IMR-90 (cell line): ENCODE measurements around the gene CCDC171. TPM values are rescaled to one million over a fixed set of nuclear protein-coding genes. Genes with fewer than 3 reads are reported as not detected.

Source experiments
- ATAC-seq: fragments of 200-7000 bp; cut with Tn5 transposase; 2 replicates; pipeline ENCODE4 v1.9.1; 2020; ENCODE audit warnings: low read depth, mild to moderate bottlenecking, moderate library complexity
- BruUV-seq: library from RNA; stranded (reverse); fragments of 400-500 nt; replicated peaks from 2 replicates; lab custom pipeline; 2021; lab: Mats Ljungman, UMichigan
- CTCF ChIA-PET: fragments of 300-600 bp; formaldehyde crosslinking; extraction: SDS; loops from one replicate; lab custom pipeline; 2021; ENCODE audit warnings: antibody characterized with exemption; lab: Yijun Ruan, JAX
- POLR2A ChIA-PET: fragments of 300-600 bp; sonication (Branson Sonifier 250); formaldehyde crosslinking; loops from one replicate; lab custom pipeline; 2022; ENCODE audit warnings: antibody characterized with exemption; ENCODE audit not compliant: unreplicated experiment; lab: Charles Lee
- DNase-seq: peaks from one replicate; pipeline ENCODE4 v3.0.0; 2013
- H2AFZ ChIP-seq: replicated peaks from 2 replicates; pipeline ENCODE3; 2013; ENCODE audit warnings: low read length, mild to moderate bottlenecking; ENCODE audit not compliant: poor library complexity
- H2AK5ac ChIP-seq: 2 replicates; pipeline ENCODE4 v1.6.1; 2013; ENCODE audit warnings: low read depth, low read length, inconsistent platforms
- H2AK9ac ChIP-seq: replicated peaks from 2 replicates; pipeline ENCODE3; 2013; ENCODE audit warnings: mild to moderate bottlenecking, low read depth, low read length, moderate library complexity; ENCODE audit not compliant: poor library complexity
- H2BK120ac ChIP-seq: 2 replicates; pipeline ENCODE4 v1.6.1; 2013; ENCODE audit warnings: low read depth, low read length, inconsistent platforms
- H2BK15ac ChIP-seq: 3 replicates; pipeline ENCODE4 v1.6.1; 2013; ENCODE audit warnings: low read depth, low read length, inconsistent platforms
- H2BK20ac ChIP-seq: 2 replicates; pipeline ENCODE4 v1.6.1; 2013; ENCODE audit warnings: low read depth, mild to moderate bottlenecking, inconsistent platforms, low read length, moderate library complexity
- H2BK5ac ChIP-seq: 2 replicates; pipeline ENCODE4 v1.6.1; 2013; ENCODE audit warnings: mild to moderate bottlenecking, low read depth, low read length, inconsistent platforms; ENCODE audit not compliant: poor library complexity, severe bottlenecking
- H3K14ac ChIP-seq: replicated peaks from 2 replicates; pipeline ENCODE4 v1.6.1; 2013; ENCODE audit warnings: low read depth, low read length, inconsistent platforms
- H3K18ac ChIP-seq: 2 replicates; pipeline ENCODE4 v1.6.1; 2013; ENCODE audit warnings: low read depth, low read length, control low read depth
- H3K23ac ChIP-seq: 2 replicates; pipeline ENCODE4 v1.6.1; 2013; ENCODE audit warnings: low read depth, low read length, inconsistent platforms
- H3K27ac ChIP-seq: 2 replicates; pipeline ENCODE4 v1.5.1; 2013; ENCODE audit warnings: mild to moderate bottlenecking, control low read depth, low read length; ENCODE audit not compliant: insufficient read depth
- H3K27me3 ChIP-seq: 2 replicates; pipeline ENCODE4 v1.6.1; 2013; ENCODE audit warnings: low read length; ENCODE audit not compliant: control insufficient read depth, insufficient read depth
- H3K36me3 ChIP-seq: 2 replicates; pipeline ENCODE4 v1.6.1; 2013; ENCODE audit warnings: low read length, mixed read lengths; ENCODE audit not compliant: control insufficient read depth, insufficient read depth
- H3K4ac ChIP-seq: 2 replicates; pipeline ENCODE4 v1.6.1; 2013; ENCODE audit warnings: low read depth, low read length, inconsistent platforms
- H3K4me1 ChIP-seq: 2 replicates; pipeline ENCODE4 v1.6.1; 2013; ENCODE audit warnings: low read length, mixed read lengths; ENCODE audit not compliant: control insufficient read depth, insufficient read depth
- H3K4me2 ChIP-seq: 2 replicates; pipeline ENCODE4 v1.6.1; 2013; ENCODE audit warnings: low read depth, mild to moderate bottlenecking, control low read depth, low read length, moderate library complexity
- H3K4me3 ChIP-seq: 2 replicates; pipeline ENCODE4 v1.5.1; 2013; ENCODE audit warnings: low read depth, mild to moderate bottlenecking, control low read depth, low read length, moderate library complexity; ENCODE audit not compliant: insufficient read depth
- H3K56ac ChIP-seq: 2 replicates; pipeline ENCODE4 v1.6.1; 2013; ENCODE audit warnings: low read length, inconsistent platforms; ENCODE audit not compliant: insufficient read depth; ENCODE audit errors: extremely low read depth
- H3K79me1 ChIP-seq, 2 experiments: 2 replicates each; pipeline ENCODE4 v1.6.1; 2013; ENCODE audit warnings: low read length in 2 of 2, inconsistent platforms in 1 of 2, low read depth in 1 of 2
- H3K9ac ChIP-seq: 2 replicates; pipeline ENCODE4 v1.6.1; 2013; ENCODE audit warnings: low read depth, low read length, control low read depth
- H3K9me1 ChIP-seq: 2 replicates; pipeline ENCODE4 v1.6.1; 2013; ENCODE audit warnings: low read length, inconsistent platforms; ENCODE audit not compliant: insufficient read depth
- H3K9me3 ChIP-seq: 2 replicates; pipeline ENCODE4 v1.6.1; 2013; ENCODE audit warnings: low read length; ENCODE audit not compliant: control insufficient read depth, insufficient read depth
- H4K20me1 ChIP-seq: 2 replicates; pipeline ENCODE4 v1.6.1; 2013; ENCODE audit warnings: low read length, inconsistent platforms; ENCODE audit not compliant: insufficient read depth
- H4K5ac ChIP-seq: 2 replicates; pipeline ENCODE4 v1.6.1; 2013; ENCODE audit warnings: mild to moderate bottlenecking, low read depth, low read length, control low read depth
- H4K8ac ChIP-seq, 2 experiments: 2 replicates each; pipeline ENCODE4 v1.6.1; 2013; ENCODE audit warnings: low read depth in 2 of 2, low read length in 2 of 2, control low read depth in 1 of 2, inconsistent platforms in 1 of 2
- H4K91ac ChIP-seq: 2 replicates; pipeline ENCODE4 v1.6.1; 2013; ENCODE audit warnings: low read depth, low read length, inconsistent platforms; ENCODE audit not compliant: insufficient read depth
- BHLHE40 ChIP-seq: fragments of 150-350 bp; IDR thresholded peaks from 2 replicates; pipeline ENCODE4 v1.6.1; 2016; ENCODE audit warnings: mild to moderate bottlenecking, low read depth, low read length
- CEBPB ChIP-seq: IDR thresholded peaks from 2 replicates; pipeline ENCODE4 v1.6.1; 2012; ENCODE audit warnings: low read depth, low read length, improper control_type of control experiment
- CHD1 ChIP-seq: IDR thresholded peaks from 2 replicates; pipeline ENCODE4 v1.6.1; 2012; ENCODE audit warnings: low read depth, low read length, improper control_type of control experiment
- FOS ChIP-seq: fragments of 150-350 bp; IDR thresholded peaks from 2 replicates; pipeline ENCODE4 v1.6.1; 2016; ENCODE audit warnings: low read depth, low read length
- MAFK ChIP-seq: IDR thresholded peaks from 2 replicates; pipeline ENCODE4 v1.6.1; 2012; ENCODE audit warnings: low read depth, low read length, improper control_type of control experiment
- MAZ ChIP-seq: IDR thresholded peaks from 2 replicates; pipeline ENCODE4 v1.6.1; 2012; ENCODE audit warnings: low read depth, mild to moderate bottlenecking, low read length, improper control_type of control experiment, moderate library complexity, borderline replicate concordance
- POLR2A ChIP-seq: IDR thresholded peaks from 2 replicates; pipeline ENCODE4 v1.6.1; 2012; ENCODE audit warnings: mild to moderate bottlenecking, low read depth, low read length
- RAD21 ChIP-seq: IDR thresholded peaks from 2 replicates; pipeline ENCODE4 v1.6.1; 2012; ENCODE audit warnings: low read length, improper control_type of control experiment
- RCOR1 ChIP-seq: IDR thresholded peaks from 2 replicates; pipeline ENCODE4 v1.6.1; 2012; ENCODE audit warnings: mild to moderate bottlenecking, low read length, improper control_type of control experiment; ENCODE audit not compliant: insufficient replicate concordance
- SMC3 ChIP-seq: fragments of 150-350 bp; IDR thresholded peaks from 2 replicates; pipeline ENCODE4 v1.6.1; 2016; ENCODE audit warnings: low read depth, mild to moderate bottlenecking, antibody characterized with exemption, low read length, moderate library complexity
- WGBS, 2 experiments: methylation state at CpG; one replicate each; pipeline versions ENCODE4 v1.1.5 to v1.1.7; 2013; ENCODE audit warnings: missing lambda C conversion rate in 2 of 2; ENCODE audit not compliant: insufficient read length in 1 of 2; ENCODE audit errors: extremely low coverage in 2 of 2; 5-methylcytosine and 5-hydroxymethylcytosine counted together
- dilution Hi-C: fragments of 300-500 bp; cut with HindIII; formaldehyde crosslinking; loops from one replicate; pipeline ENCODE4 v1.14.3; 2018; ENCODE audit warnings: low sequenced_read_pairs; ENCODE audit not compliant: unreplicated experiment
- in situ Hi-C: fragments of 300-500 bp; cut with MboI; formaldehyde crosslinking; loops from 3 replicates; pipeline ENCODE4 v1.14.3; 2019; ENCODE audit warnings: low sequenced_read_pairs, inconsistent platforms, mixed read lengths
- intact Hi-C: fragments of 100-400 bp; cut with micrococcal nuclease; formaldehyde crosslinking; loops from 2 replicates; pipeline ENCODE4 v1.10.0; 2022
- polyA plus RNA-seq, 3 experiments: library from polyadenylated mRNA; depleted of rRNA; stranded (reverse); fragments of >200 nt; gene quantifications; 2 replicates each; pipeline ENCODE4 v1.2.3, GENCODE V29; 2012; ENCODE audit warnings: low replicate concordance in 1 of 3
- total RNA-seq: library from RNA; depleted of rRNA; stranded (reverse); fragments of >200 nt; gene quantifications from 2 replicates; pipeline ENCODE4 v1.2.3, GENCODE V29; 2012
- TF ChIP-seq, protein P1 (sequence below): fragments of 150-350 bp; IDR thresholded peaks from 2 replicates; pipeline ENCODE4 v1.6.1; 2016; ENCODE audit warnings: low read depth, mild to moderate bottlenecking, low read length, moderate library complexity, borderline replicate concordance
- TF ChIP-seq, protein P2 (sequence below): fragments of 150-350 bp; IDR thresholded peaks from 2 replicates; pipeline ENCODE4 v1.6.1; 2017; ENCODE audit warnings: mild to moderate bottlenecking, antibody characterized with exemption, low read length, low read depth

The CCDC171 gene
- total and polyA plus RNA-seq, 2 of the 4 experiments (the other 2 are of a cell fraction) = 0.63 to 2.2 TPM

- dilution Hi-C loops = no loop called here
- H2AK9ac ChIP-seq = no peak overlapping the region
- H2AFZ ChIP-seq = no peak overlapping the region
Observed at GRCh38 chr9:15846611-15847010, 293.8 kb downstream of the CCDC171 start.

More at GRCh38 chr9:15846611-15847010, 293.8 kb downstream of the CCDC171 start:
- Histone ChIP-seq H3K4ac (no peak overlapping the region), H4K20me1 (no peaks in the 10 kb centered on the region), H3K4me1 (no peaks in the 10 kb centered on the region), H3K9me3 (no peaks in the 10 kb centered on the region), H3K56ac (no peak overlapping the region), H2AK5ac (no peak overlapping the region), H3K4me3 (no peak overlapping the region), H3K9me1 (no peaks in the 10 kb centered on the region), H3K23ac (no peak overlapping the region), H3K9ac (no peak overlapping the region), H4K5ac (no peak overlapping the region), H3K18ac (no peak overlapping the region), H3K14ac (no peak overlapping the region; the same call in 1 of the 2 replicates), H3K36me3 (no peaks in the 10 kb centered on the region), H4K8ac (no peak overlapping the region), H2BK20ac (no peak overlapping the region), H3K27ac (no peak overlapping the region), H2BK15ac (no peak overlapping the region; the same call in 2 of the 3 replicates), H2BK5ac (no peak overlapping the region), H4K91ac (no peak overlapping the region), H3K27me3 (no peaks in the 10 kb centered on the region), H3K4me2 (no peak overlapping the region), H2BK120ac (no peak overlapping the region), H3K79me1 (no peaks in the 10 kb centered on the region)
- intact Hi-C loops = no loop called here
- ATAC-seq (no peak), DNase-seq (no peak)
- POLR2A ChIA-PET = no interaction called here
- BruUV-seq = no TSS peak
- TF ChIP-seq MAZ (no peak), RCOR1 (no peak), MAFK (no peak), SMC3 (no peak), RAD21 (no peak), CHD1 (no peak), FOS (no peak), BHLHE40 (no peak), POLR2A (no peak), CEBPB (no peak)
- TF ChIP-seq, protein P1, sequence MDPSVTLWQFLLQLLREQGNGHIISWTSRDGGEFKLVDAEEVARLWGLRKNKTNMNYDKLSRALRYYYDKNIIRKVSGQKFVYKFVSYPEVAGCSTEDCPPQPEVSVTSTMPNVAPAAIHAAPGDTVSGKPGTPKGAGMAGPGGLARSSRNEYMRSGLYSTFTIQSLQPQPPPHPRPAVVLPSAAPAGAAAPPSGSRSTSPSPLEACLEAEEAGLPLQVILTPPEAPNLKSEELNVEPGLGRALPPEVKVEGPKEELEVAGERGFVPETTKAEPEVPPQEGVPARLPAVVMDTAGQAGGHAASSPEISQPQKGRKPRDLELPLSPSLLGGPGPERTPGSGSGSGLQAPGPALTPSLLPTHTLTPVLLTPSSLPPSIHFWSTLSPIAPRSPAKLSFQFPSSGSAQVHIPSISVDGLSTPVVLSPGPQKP = no peak
- TF ChIP-seq, protein P2, sequence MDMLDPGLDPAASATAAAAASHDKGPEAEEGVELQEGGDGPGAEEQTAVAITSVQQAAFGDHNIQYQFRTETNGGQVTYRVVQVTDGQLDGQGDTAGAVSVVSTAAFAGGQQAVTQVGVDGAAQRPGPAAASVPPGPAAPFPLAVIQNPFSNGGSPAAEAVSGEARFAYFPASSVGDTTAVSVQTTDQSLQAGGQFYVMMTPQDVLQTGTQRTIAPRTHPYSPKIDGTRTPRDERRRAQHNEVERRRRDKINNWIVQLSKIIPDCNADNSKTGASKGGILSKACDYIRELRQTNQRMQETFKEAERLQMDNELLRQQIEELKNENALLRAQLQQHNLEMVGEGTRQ = no peak
- in situ Hi-C loops = no loop called here
- WGBS, 2 experiments = no CpG with 5 or more reads among the region's 6 CpGs
- CTCF ChIA-PET = no interaction called here
